Transverse colon (tissue), 4 donors: Measurements from ENCODE around the gene PBX2. TPM values are rescaled to one million over a fixed set of nuclear protein-coding genes. Genes with fewer than 3 reads are reported as not detected.

ENCODE experiments used
- DNase-seq: peaks from one replicate; pipeline ENCODE4 v3.0.0-alpha.2; 2019
- H3K27ac ChIP-seq, 4 donors: fragments of 200-600 bp; sonication (generic); 2 replicates each; pipeline ENCODE4 v1.5.1; 2016 to 2018; ENCODE audit warnings: inconsistent platforms in 4 of 4
- H3K27me3 ChIP-seq: fragments of 200-600 bp; sonication (generic); 2 replicates; pipeline ENCODE4 v1.5.1; 2017; ENCODE audit warnings: inconsistent platforms
- H3K36me3 ChIP-seq, 4 donors: fragments of 200-600 bp; sonication (generic); 2 replicates each; pipeline ENCODE4 v1.5.1; 2017 to 2019; ENCODE audit warnings: inconsistent platforms in 4 of 4
- H3K4me1 ChIP-seq, 4 donors: fragments of 200-600 bp; sonication (generic); 2 replicates each; pipeline ENCODE4 v1.5.1; 2017 to 2020; ENCODE audit warnings: inconsistent platforms in 4 of 4
- H3K4me3 ChIP-seq, 4 donors: fragments of 200-600 bp; sonication (generic); 1 replicate in 1 of 4; 2 replicates in 3 of 4; pipeline versions ENCODE4 v1.5.1 to v1.6.1; 2017 to 2019; ENCODE audit warnings: inconsistent platforms in 4 of 4
- H3K9me3 ChIP-seq, 2 donors: fragments of 200-600 bp; sonication (generic); 2 replicates each; pipeline ENCODE4 v1.5.1; 2017 to 2019; ENCODE audit warnings: inconsistent platforms in 2 of 2
- CTCF ChIP-seq, 5 experiments: fragments of 200-600 bp in 3 of 5; fragments of 450-650 bp in 2 of 5; sonication (generic) in 3 of 5; IDR thresholded peaks; 1 replicate in 2 of 5; 2 replicates in 3 of 5; pipeline ENCODE4 v1.5.1; 2016 to 2017; ENCODE audit warnings: antibody characterized with exemption in 5 of 5, inconsistent platforms in 3 of 5, mild to moderate bottlenecking in 2 of 5, moderate library complexity in 1 of 5
- EP300 ChIP-seq: sonication (generic); formaldehyde crosslinking; IDR thresholded peaks from one replicate; pipeline ENCODE4 v1.6.1; 2017; ENCODE audit warnings: antibody characterized with exemption, low read depth
- POLR2A ChIP-seq: fragments of 450-650 bp; IDR thresholded peaks from one replicate; pipeline ENCODE4 v1.6.1; 2016; ENCODE audit warnings: antibody characterized with exemption, mild to moderate bottlenecking, moderate library complexity
- POLR2AphosphoS5 ChIP-seq, 3 donors: sonication (generic); formaldehyde crosslinking; IDR thresholded peaks; one replicate each; pipeline ENCODE4 v1.6.1; 2016; ENCODE audit warnings: antibody characterized with exemption in 3 of 3
- WGBS, 2 donors: methylation state at CpG; one replicate each; pipeline ENCODE4 v1.1.5; 2018; ENCODE audit warnings: low coverage in 1 of 2; 5-methylcytosine and 5-hydroxymethylcytosine counted together
- in situ Hi-C, 4 donors: fragments of 200-750 bp; cut with MboI; loops; one replicate each; pipeline versions ENCODE4 v1.15.0 to v1.15.1; 2017; ENCODE audit warnings: low sequenced_read_pairs in 3 of 4, low pct_ligation_motif_present in 1 of 4, low pct_unique_long_range_greater_than_20kb in 1 of 4
- intact Hi-C: fragments of 100-400 bp; cut with DNase I; formaldehyde crosslinking; loops from one replicate; pipeline ENCODE4 v1.15.1; 2023; ENCODE audit warnings: low total_unique reads
- total RNA-seq, 4 donors: library from RNA; depleted of rRNA; stranded (reverse); fragments of >200 nt; gene quantifications; one replicate each; pipeline ENCODE4 v1.1.0, GENCODE V29; 2016

Gene PBX2
- total RNA-seq, 4 donors from 2014 or later: 34.4 to 87.5 (median 41.3) TPM

GRCh38 chr6:32177183-32177787 is 12.7 kb downstream of the PBX2 start:
- in situ Hi-C loops (no loop called here), intact Hi-C loops (no loop called here)
- Histone ChIP-seq H3K36me3 (peaks cover 0 to 6% (median 2%) of the 10 kb centered on the region in 4 donors), H3K4me3 (peak overlapping the region; percentile 15 to 91 (median 84)), H3K27me3 (no peaks in the 10 kb centered on the region), H3K27ac (peak overlapping the region; percentile 94 to 96 (median 94)), H3K9me3 (no peaks in the 10 kb centered on the region), H3K4me1 (peaks cover 25 to 68% (median 38%) of the 10 kb centered on the region in 4 donors)
- WGBS, 2 donors: 1 to 7% methylated on average over 10 to 20 of the region's 20 CpGs
- TF ChIP-seq POLR2A (peak; percentile 53), POLR2AphosphoS5 (IDR thresholded peaks at IDR 0.05) (peak; percentile 29 to 77 (median 48)), CTCF (IDR thresholded peaks at IDR 0.05) (no peak), EP300 (no peak)
- DNase-seq: no peak

DNA sequence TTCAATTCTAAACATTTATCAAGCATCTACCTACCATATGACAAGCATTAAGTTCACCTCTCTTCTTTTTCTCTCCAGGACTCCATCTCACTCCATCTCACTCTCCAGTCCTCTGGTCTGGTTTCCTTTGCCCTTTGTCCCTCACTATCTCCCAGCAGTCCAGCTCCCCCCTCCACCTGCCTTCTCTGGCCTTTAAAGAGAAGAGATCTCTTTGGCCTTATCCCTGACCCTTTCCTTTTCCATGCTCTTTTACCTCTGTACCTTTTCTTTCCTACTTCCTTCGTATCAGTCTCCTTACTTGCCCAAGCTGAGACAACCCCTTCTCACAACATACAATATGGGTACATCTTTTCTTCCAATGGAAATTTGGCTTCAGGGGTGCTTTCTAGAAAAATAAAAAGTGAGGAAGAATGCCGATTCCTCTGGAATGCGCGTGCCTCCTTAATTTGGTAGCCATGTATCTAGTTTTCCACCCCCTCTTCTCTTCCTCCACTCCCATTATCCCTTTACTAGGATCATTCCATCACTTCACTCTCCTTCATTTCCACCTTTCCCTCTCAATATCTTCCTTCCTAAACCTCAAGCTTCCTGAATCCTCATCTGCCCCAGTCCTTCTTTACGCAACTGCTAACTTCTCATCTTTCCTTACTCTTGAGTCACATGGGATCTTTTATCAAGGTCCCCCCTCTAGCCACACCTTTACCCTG is 13.4 kb downstream of the PBX2 start:
- TF ChIP-seq EP300: no peak
- no peak for TF ChIP-seq CTCF (IDR thresholded peaks at IDR 0.05)
- TF ChIP-seq POLR2A: no peak
- no peak for TF ChIP-seq POLR2AphosphoS5 (IDR thresholded peaks at IDR 0.05)
- Histone ChIP-seq H3K36me3 (peaks cover 0 to 6% (median 2%) of the 10 kb centered on the region in 4 donors), H3K4me1 (peaks cover 25 to 62% (median 37%) of the 10 kb centered on the region in 4 donors), H3K9me3 (no peaks in the 10 kb centered on the region), H3K27ac (peak overlapping the region; percentile 94 to 96 (median 94)), H3K27me3 (no peaks in the 10 kb centered on the region), H3K4me3 (peak overlapping the region in 3 of 4 donors; percentile 77 to 91 (median 91))
- 35 to 36% methylated on average over 5 of the region's 5 CpGs for WGBS, 2 donors
- intact Hi-C loops (no loop called here), in situ Hi-C loops (no loop called here)
- DNase-seq: no peak

DNA sequence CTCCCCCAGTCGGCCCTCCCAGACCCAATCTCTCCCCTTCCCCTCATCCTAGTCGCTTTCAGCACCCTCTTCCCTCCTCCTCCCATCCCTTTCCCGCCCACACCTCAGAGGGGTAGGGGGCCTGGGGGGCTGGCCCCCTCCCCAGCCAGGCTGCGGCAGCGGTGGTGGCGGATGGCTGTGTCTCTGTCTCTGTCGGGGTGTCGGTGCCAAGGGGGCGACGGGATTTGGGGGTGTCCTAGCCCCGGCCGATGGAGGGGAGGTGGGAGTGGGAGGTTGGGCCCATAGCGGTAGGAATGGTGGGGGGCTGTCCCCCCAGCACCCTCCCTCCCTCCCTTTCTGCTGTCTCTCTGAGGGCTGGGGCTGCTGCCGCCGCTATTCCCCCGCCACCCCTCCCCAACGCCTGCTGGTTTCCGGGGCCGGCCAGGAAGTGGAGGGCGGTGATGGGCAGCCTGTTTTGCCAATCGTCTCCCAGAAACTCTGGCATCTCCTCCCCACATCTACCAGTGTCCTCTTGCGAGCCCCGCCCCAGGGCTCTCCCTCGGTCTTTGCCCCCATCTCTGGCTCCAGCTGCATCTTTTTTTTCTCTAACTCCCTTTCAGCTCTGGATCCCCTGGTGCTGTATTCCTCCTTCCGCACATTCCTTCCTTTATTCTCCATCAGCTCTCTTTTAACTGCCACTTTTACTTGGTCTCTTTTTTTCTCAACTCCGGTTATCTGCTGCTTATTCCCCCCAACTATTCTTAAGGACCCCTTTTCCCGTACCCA is 14.1 kb downstream of the PBX2 start, which contains the start of gene AGPAT1:
Gene AGPAT1, minus strand, starts transcription at position 374 of the 765 bp plus-strand sequence. CDS start 4,588 bp downstream, outside the sequence.
- Histone ChIP-seq H3K4me1 (peaks cover 25 to 55% (median 37%) of the 10 kb centered on the region in 4 donors), H3K9me3 (no peaks in the 10 kb centered on the region), H3K27ac (peak within 1 kb of the TSS; percentile 94 to 96 (median 94)), H3K27me3 (no peaks in the 10 kb centered on the region), H3K4me3 (peak within 1 kb of the TSS; percentile 67 to 91 (median 84)), H3K36me3 (peaks cover 0 to 6% (median 0%) of the 10 kb centered on the region in 4 donors)
- TF ChIP-seq POLR2AphosphoS5 (IDR thresholded peaks at IDR 0.05): peak; percentile 72 to 87 (median 84)
- TF ChIP-seq CTCF (IDR thresholded peaks at IDR 0.05): no peak
- no peak for TF ChIP-seq EP300
- TF ChIP-seq POLR2A: peak; percentile 71
- peak; percentile 98 for DNase-seq
- WGBS, 2 donors: 2% methylated on average over 9 to 20 of the region's 27 CpGs
- in situ Hi-C loops: no loop called here
- intact Hi-C loops: no loop called here

DNA sequence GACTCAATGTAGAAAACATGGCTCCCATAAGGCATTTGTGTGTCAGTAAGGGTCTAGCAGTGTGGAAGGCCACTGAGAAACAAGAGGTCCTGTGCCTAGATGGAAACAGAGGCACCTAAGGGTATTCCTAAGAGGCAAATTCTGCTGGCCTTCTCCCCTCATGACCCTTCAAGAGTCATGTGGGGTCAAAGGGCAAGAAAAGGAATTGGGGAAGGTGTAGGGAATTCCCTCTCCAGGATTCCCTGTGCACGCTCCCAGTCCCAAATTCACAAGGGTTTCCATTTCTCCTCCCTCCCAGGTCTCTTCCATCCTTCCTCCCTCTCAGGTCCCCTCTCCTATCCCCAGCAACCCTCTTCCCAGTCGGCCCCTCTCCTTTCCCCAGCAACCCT is 14.7 kb downstream of the PBX2 start:
- in situ Hi-C loops: no loop called here
- Histone ChIP-seq H3K27ac (peak overlapping the region; percentile 94 to 96 (median 94)), H3K4me1 (peaks cover 25 to 54% (median 37%) of the 10 kb centered on the region in 4 donors), H3K27me3 (no peaks in the 10 kb centered on the region), H3K36me3 (peaks cover 0 to 6% (median 0%) of the 10 kb centered on the region in 4 donors), H3K9me3 (no peaks in the 10 kb centered on the region), H3K4me3 (peak overlapping the region; percentile 67 to 91 (median 84))
- TF ChIP-seq POLR2A: no peak
- TF ChIP-seq EP300: no peak
- TF ChIP-seq CTCF (IDR thresholded peaks at IDR 0.05): no peak
- TF ChIP-seq POLR2AphosphoS5 (IDR thresholded peaks at IDR 0.05): no peak
- WGBS, 2 donors: 10 to 16% methylated on average over 2 of the region's 2 CpGs
- intact Hi-C loops: no loop called here
- no peak for DNase-seq
